Pancreas (tissue), 10 donors: ENCODE data around the gene IL17RD. TPM values are rescaled to one million over a fixed set of nuclear protein-coding genes. Genes with fewer than 3 reads are reported as not detected.

Experiments
- ATAC-seq, 4 donors: fragments of 200-7000 bp; cut with Tn5 transposase; one replicate each; pipeline versions ENCODE4 v1.8.0 to v1.9.1; 2020; ENCODE audit warnings: mild to moderate bottlenecking in 4 of 4, moderate library complexity in 4 of 4
- DNase-seq, 6 donors: peaks; one replicate each; pipeline ENCODE4 v3.0.0-alpha.2; 2020
- FAIRE-seq: peaks from 2 replicates; lab custom pipeline; 2012; peaks lifted over from hg19 to GRCh38; lab: Jason Lieb, UNC
- H3K27ac ChIP-seq, 4 donors: fragments of 200-600 bp; sonication (generic); 1 replicate in 3 of 4; 2 replicates in 1 of 4; pipeline versions ENCODE4 v1.5.0 to v1.8.0; 2020
- H3K27me3 ChIP-seq, 4 donors: fragments of 200-600 bp; one replicate each; pipeline ENCODE4 v1.8.0; 2021
- H3K36me3 ChIP-seq, 3 donors: fragments of 200-600 bp; sonication (generic) in 1 of 3; one replicate each; pipeline versions ENCODE4 v1.5.0 to v1.8.0; 2020 to 2021
- H3K4me1 ChIP-seq, 3 donors: fragments of 200-600 bp; one replicate each; pipeline ENCODE4 v1.8.0; 2021
- H3K4me3 ChIP-seq, 4 donors: fragments of 200-600 bp; sonication (generic) in 2 of 4; one replicate each; pipeline versions ENCODE4 v1.5.0 to v1.8.0; 2020 to 2021
- H3K9me3 ChIP-seq, 4 donors: fragments of 200-600 bp; one replicate each; pipeline ENCODE4 v1.8.0; 2021
- WGBS, 2 donors: extraction: QIAGEN DNeasy Blood & Tissue Kit; methylation state at CpG; one replicate each; pipeline ENCODE4 v1.1.7; 2013; 5-methylcytosine and 5-hydroxymethylcytosine counted together
- intact Hi-C, 3 donors: fragments of 100-400 bp; cut with DNase I; formaldehyde crosslinking; loops; one replicate each; pipeline versions ENCODE4 v1.11.1 to v1.14.2; 2022
- polyA plus RNA-seq, 2 donors: library from polyadenylated mRNA; stranded (reverse); fragments of 200-250 nt; gene quantifications; one replicate each; pipeline ENCODE4 v1.2.3, GENCODE V29; 2013
- total RNA-seq, 6 donors: library from RNA; stranded (reverse); fragmentation: NEBNext Ultra II Directional in 4 of 6; extraction: Animal tissue kit (Norgen Biotek cat#: 25700) in 4 of 6; gene quantifications; one replicate each; pipeline versions ENCODE4 v1.2.1 to v1.2.4, GENCODE V29; 2021 to 2023
- TF ChIP-seq, protein P1 (sequence below), 4 donors: fragments of 200-600 bp; sonication (generic) in 3 of 4; IDR thresholded peaks; one replicate each; pipeline versions ENCODE4 v1.5.0 to v1.8.0; 2021; ENCODE audit warnings: antibody characterized with exemption in 4 of 4
- donor health status: healthy with polysubstance abuse.
- donor health status: DM: no; HTN: no; CAD: no; lungs with moderate emphysema.
- donor health status: DM: no; HTN: no; CAD: no.
- donor health status: control.
- donor health status: control.
- donor health status: Bipolar disorder and iron deficiency.
- donor health status: DM: yes; HTN: yes; CAD: no.
- donor health status: DM: no; HTN: no; CAD: no.
- donor health status: DM: no; HTN: no; CAD: no.
- donor health status: DM: yes; HTN: yes; CAD: no.

The IL17RD gene
- total and polyA plus RNA-seq, 8 donors, result 0.42 to 3.9 (median 1.9) TPM

DNA sequence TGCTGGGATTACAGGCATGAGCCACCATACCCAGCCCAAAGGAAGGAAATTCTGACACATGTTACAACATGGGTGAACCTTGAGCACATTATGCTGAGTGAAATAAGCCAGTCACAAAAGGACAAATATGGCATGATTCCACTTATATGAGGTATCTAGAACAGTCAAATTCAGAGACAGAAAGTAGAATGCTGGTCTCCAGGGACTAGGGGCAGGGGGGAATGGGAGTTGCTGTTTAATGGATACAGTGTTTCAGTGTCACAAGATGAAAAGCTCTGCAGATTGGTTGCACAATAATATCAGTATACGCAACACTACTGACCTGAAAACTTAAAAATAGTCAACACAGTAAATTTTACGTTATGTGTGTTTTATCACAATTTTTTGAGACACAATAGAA is 100.6 kb downstream of the IL17RD start:
- ATAC-seq (no peak), DNase-seq (no peak), FAIRE-seq (no peak)
- no peaks in the 10 kb centered on the region for H3K27me3 ChIP-seq
- H3K4me3 ChIP-seq, result no peak overlapping the region
- intact Hi-C loops, result no loop called here
- TF ChIP-seq, protein P1, sequence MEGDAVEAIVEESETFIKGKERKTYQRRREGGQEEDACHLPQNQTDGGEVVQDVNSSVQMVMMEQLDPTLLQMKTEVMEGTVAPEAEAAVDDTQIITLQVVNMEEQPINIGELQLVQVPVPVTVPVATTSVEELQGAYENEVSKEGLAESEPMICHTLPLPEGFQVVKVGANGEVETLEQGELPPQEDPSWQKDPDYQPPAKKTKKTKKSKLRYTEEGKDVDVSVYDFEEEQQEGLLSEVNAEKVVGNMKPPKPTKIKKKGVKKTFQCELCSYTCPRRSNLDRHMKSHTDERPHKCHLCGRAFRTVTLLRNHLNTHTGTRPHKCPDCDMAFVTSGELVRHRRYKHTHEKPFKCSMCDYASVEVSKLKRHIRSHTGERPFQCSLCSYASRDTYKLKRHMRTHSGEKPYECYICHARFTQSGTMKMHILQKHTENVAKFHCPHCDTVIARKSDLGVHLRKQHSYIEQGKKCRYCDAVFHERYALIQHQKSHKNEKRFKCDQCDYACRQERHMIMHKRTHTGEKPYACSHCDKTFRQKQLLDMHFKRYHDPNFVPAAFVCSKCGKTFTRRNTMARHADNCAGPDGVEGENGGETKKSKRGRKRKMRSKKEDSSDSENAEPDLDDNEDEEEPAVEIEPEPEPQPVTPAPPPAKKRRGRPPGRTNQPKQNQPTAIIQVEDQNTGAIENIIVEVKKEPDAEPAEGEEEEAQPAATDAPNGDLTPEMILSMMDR (IDR thresholded peaks at IDR 0.05), result no peak
- 90 to 95% methylated on average over 2 of the region's 2 CpGs for WGBS, 2 donors
- peaks cover 0 to 8% (median 0%) of the 10 kb centered on the region in 3 donors for H3K4me1 ChIP-seq
- H3K9me3 ChIP-seq, result no peaks in the 10 kb centered on the region
- H3K27ac ChIP-seq, result no peak overlapping the region
- no peaks in the 10 kb centered on the region for H3K36me3 ChIP-seq

DNA sequence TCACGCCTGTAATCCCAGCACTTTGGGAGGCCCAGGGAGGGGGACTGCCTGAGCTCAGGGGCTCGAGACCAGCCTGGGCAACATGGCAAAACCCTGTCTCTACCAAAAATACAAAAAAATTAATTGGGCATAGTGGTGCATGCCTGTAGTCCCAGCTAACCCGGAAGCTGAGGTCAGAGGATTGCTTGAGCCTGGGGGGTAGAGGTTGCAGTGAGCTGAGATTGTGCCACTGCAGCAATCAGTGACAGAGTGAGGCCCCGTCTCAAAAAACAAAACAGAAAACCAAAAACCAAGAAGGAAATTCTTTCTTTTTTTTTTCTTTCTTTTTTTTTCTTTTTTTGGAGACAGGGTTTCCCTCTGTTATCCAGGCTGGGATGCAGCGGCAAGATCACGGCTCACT is 101.2 kb downstream of the IL17RD start:
- TF ChIP-seq, protein P1 (IDR thresholded peaks at IDR 0.05), result no peak
- Histone ChIP-seq H3K4me1 (peaks cover 0 to 8% (median 0%) of the 10 kb centered on the region in 3 donors), H3K27ac (no peak overlapping the region), H3K36me3 (no peaks in the 10 kb centered on the region), H3K4me3 (no peak overlapping the region), H3K27me3 (no peaks in the 10 kb centered on the region), H3K9me3 (no peaks in the 10 kb centered on the region)
- DNase-seq (no peak), FAIRE-seq (no peak), ATAC-seq (no peak)
- WGBS, 2 donors, result 82 to 85% methylated on average over 6 of the region's 6 CpGs
- intact Hi-C loops, result no loop called here

DNA sequence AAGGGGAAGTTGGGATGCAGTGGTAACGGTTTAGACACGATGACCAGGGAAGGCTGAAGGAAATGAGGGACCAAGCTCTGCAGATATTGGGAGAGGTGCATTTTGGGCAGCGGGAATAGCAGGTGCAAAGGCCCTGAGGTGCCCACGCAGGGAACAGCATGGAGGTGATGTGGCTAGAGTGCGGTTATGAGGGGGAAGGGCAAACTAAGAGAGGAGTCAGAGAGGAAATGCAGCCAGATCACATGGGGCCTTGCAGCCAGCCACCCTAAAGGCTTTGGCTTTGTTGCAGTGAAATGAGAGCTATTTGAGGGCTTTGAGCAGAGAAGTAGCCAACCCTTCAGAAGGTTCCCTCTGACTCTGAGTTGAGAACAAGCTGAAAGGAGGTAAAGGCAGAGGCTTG is 102.1 kb downstream of the IL17RD start:
- H3K27me3 ChIP-seq, result no peaks in the 10 kb centered on the region
- TF ChIP-seq, protein P1 (IDR thresholded peaks at IDR 0.05), result no peak
- WGBS, 2 donors, result 94 to 97% methylated on average over 5 of the region's 5 CpGs
- FAIRE-seq (no peak), ATAC-seq (no peak), DNase-seq (no peak)
- peaks cover 0 to 4% (median 0%) of the 10 kb centered on the region in 3 donors for H3K4me1 ChIP-seq
- H3K27ac ChIP-seq, result no peak overlapping the region
- intact Hi-C loops, result no loop called here
- no peaks in the 10 kb centered on the region for H3K36me3 ChIP-seq
- H3K9me3 ChIP-seq, result no peaks in the 10 kb centered on the region
- H3K4me3 ChIP-seq, result no peak overlapping the region

DNA sequence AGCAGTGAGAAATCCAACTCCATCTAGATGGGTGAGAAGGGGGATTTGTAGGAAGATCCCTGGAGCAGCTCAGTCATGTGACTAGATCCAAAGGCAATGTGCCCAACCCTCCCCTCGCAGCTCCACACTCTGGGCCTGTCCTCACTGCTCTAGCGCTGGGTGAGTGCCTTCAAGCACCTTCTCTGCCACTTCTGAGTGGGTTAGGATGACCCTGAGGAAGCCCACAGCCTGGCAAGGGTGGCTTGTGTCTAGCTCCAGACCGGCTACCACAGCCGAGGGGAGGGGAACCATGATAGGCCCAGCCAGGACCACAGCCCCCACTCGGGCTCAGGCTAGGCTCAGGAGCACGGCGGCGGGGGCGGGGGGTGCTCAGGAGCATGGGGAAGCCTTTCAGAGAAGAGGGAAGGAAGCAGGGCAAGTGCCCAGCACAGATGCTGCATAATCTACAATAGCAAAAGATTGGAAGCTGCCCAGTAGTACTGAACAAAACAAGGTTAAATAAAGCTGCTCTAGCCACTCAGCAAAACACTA is 103.0 kb downstream of the IL17RD start:
- Histone ChIP-seq H3K4me1 (peaks cover 0 to 2% (median 0%) of the 10 kb centered on the region in 3 donors), H3K4me3 (no peak overlapping the region), H3K9me3 (no peaks in the 10 kb centered on the region), H3K36me3 (no peaks in the 10 kb centered on the region), H3K27ac (peak overlapping the region in 1 of 4 donors; percentile 37), H3K27me3 (no peaks in the 10 kb centered on the region)
- TF ChIP-seq, protein P1 (IDR thresholded peaks at IDR 0.05), result no peak
- intact Hi-C loops, result no loop called here
- FAIRE-seq (no peak), DNase-seq (no peak), ATAC-seq (peak in 1 of 4 donors; percentile 19)
- WGBS, 2 donors, result 56 to 68% methylated on average over 9 of the region's 9 CpGs

DNA sequence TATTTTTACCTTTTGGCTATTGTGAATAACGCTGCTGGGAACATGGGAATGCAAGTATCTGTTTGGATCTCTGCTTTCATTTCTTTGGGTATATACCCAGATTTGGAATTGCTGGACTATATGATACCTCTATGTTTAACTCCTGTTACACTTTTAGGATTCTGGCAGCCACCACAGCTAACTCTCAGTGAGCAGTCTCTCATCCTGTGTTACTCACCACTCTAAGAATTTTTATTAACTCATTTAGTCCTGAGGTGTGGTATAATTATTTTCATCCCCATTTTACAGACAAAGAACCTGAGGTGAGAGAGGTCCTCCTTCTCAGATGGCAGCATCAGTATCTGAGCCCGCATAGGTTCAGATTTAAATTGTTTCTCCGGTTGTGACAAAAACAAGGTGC is 103.6 kb downstream of the IL17RD start:
- ATAC-seq (no peak), DNase-seq (no peak), FAIRE-seq (no peak)
- peaks cover 0 to 2% (median 0%) of the 10 kb centered on the region in 3 donors for H3K4me1 ChIP-seq
- no peak overlapping the region for H3K4me3 ChIP-seq
- H3K27me3 ChIP-seq, result no peaks in the 10 kb centered on the region
- no peaks in the 10 kb centered on the region for H3K36me3 ChIP-seq
- TF ChIP-seq, protein P1 (IDR thresholded peaks at IDR 0.05), result no peak
- H3K9me3 ChIP-seq, result no peaks in the 10 kb centered on the region
- intact Hi-C loops, result no loop called here
- 92 to 98% methylated on average over 3 of the region's 3 CpGs for WGBS, 2 donors
- H3K27ac ChIP-seq, result no peak overlapping the region
